GM18520 (cell line): ENCODE measurements around the gene ELP5.

Source experiments
- ATAC-seq: cut with Tn5 transposase; IDR thresholded peaks from one replicate; pipeline ENCODE4 v1.9.1; 2021; ENCODE audit not compliant: unreplicated experiment

ELP5 gene

DNA sequence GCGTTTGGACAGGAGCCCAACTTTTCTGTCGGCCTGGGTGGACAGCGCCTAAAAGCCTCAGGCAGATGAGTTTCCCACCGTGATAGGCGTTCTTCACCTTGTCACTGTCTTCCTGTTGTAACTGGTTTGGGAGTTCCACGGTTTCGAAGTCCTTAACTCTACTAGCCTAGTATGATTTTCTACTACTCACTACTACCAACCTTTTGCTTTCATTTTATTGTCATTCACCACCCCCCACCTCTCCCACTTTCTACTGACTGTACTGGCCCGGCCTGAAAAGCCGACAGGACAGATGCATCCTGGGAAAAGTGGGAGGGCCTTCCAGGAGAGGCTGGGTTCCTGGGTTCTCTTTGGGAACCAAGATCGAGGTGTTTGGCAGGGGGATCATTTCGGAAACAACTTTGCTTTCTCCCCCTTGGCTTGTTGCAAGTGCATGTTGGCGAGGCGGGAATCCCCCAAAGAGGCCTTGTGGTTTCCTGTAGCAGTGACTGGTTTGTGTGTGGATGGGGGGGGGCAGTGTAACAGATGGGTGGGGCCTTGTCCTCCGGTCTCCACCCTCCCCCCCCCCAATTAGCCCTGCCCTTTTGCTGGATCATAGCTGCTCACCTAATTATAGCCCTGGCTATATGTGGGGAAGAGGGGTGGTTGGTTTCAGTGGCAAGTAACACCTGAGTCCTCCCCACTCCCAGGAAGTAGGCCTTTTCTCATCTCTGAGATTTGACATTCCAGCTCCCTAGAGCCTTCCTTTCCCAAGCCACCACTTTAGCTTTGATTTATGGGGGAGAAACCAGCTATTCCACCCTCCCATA is 56.8 kb downstream of the ELP5 start:
- ATAC-seq, result no peak
